PC-9 (cell line): Measurements from ENCODE around the gene BMERB1. TPM values are rescaled to one million over a fixed set of nuclear protein-coding genes. Genes with fewer than 3 reads are reported as not detected.

Experiments used
- BruUV-seq: library from RNA; stranded (reverse); fragments of 400-500 nt; replicated peaks from 2 replicates; lab custom pipeline; 2021; lab: Mats Ljungman, UMichigan
- CTCF ChIA-PET: fragments of 300-600 bp; sonication (Branson Sonifier 250); formaldehyde crosslinking; loops from one replicate; lab custom pipeline; 2022; ENCODE audit warnings: antibody characterized with exemption; lab: Charles Lee
- POLR2A ChIA-PET: fragments of 300-600 bp; sonication (Branson Sonifier 250); formaldehyde crosslinking; loops from one replicate; lab custom pipeline; 2022; ENCODE audit warnings: antibody characterized with exemption; ENCODE audit not compliant: unreplicated experiment; lab: Charles Lee
- DNase-seq, 2 experiments: peaks; one replicate each; pipeline versions ENCODE4 v3.0.0 to v3.0.0-alpha.2; 2015 to 2022; ENCODE audit warnings: mixed read lengths in 1 of 2
- H2AFZ ChIP-seq: fragments of 200-600 bp; sonication (generic); 2 replicates; pipeline ENCODE4 v1.8.1; 2017; ENCODE audit warnings: antibody characterized with exemption
- H3F3A ChIP-seq: fragments of 200-600 bp; sonication (generic); 2 replicates; pipeline ENCODE4 v1.8.1; 2017; ENCODE audit warnings: antibody characterized with exemption, mild to moderate bottlenecking, low read depth; ENCODE audit not compliant: insufficient read depth
- H3K27ac ChIP-seq: fragments of 200-600 bp; sonication (generic); 2 replicates; pipeline ENCODE4 v1.6.1; 2016; ENCODE audit warnings: mixed run types
- H3K27me3 ChIP-seq: fragments of 200-600 bp; sonication (generic); 2 replicates; pipeline ENCODE4 v1.6.1; 2016; ENCODE audit warnings: low read depth, mixed run types; ENCODE audit not compliant: insufficient read depth
- H3K36me3 ChIP-seq: fragments of 200-600 bp; sonication (generic); 2 replicates; pipeline ENCODE4 v1.6.1; 2016; ENCODE audit warnings: low read depth, mixed run types
- H3K4me1 ChIP-seq: fragments of 200-600 bp; sonication (generic); replicated peaks from 2 replicates; pipeline ENCODE4 v1.6.1; 2016; ENCODE audit warnings: mixed run types; ENCODE audit not compliant: insufficient read depth
- H3K4me2 ChIP-seq: fragments of 200-600 bp; sonication (generic); 2 replicates; pipeline ENCODE4 v1.6.1; 2017; ENCODE audit warnings: mixed run types
- H3K4me3 ChIP-seq: fragments of 200-600 bp; sonication (generic); 2 replicates; pipeline ENCODE4 v1.6.1; 2016; ENCODE audit warnings: mixed run types
- H3K79me2 ChIP-seq: fragments of 200-600 bp; sonication (generic); 2 replicates; pipeline ENCODE4 v1.6.1; 2017; ENCODE audit warnings: low read depth, mixed run types
- H3K9me2 ChIP-seq: fragments of 200-600 bp; sonication (generic); 2 replicates; pipeline ENCODE4 v1.8.1; 2017; ENCODE audit warnings: mild to moderate bottlenecking; ENCODE audit not compliant: insufficient read depth
- H3K9me3 ChIP-seq: fragments of 200-600 bp; sonication (generic); 2 replicates; pipeline ENCODE4 v1.8.1; 2016; ENCODE audit warnings: low read depth; ENCODE audit not compliant: insufficient read depth
- H4K20me1 ChIP-seq: fragments of 200-600 bp; sonication (generic); 2 replicates; pipeline ENCODE4 v1.8.1; 2017; ENCODE audit not compliant: insufficient read depth
- CTCF ChIP-seq: fragments of 200-600 bp; sonication (generic); conservative IDR thresholded peaks from 2 replicates; pipeline ENCODE4 v1.6.1; 2017; ENCODE audit warnings: mixed run types, antibody characterized with exemption, mild to moderate bottlenecking, moderate library complexity
- EZH2 ChIP-seq: fragments of 200-600 bp; sonication (generic); IDR thresholded peaks from 2 replicates; pipeline ENCODE4 v1.8.0; 2017; ENCODE audit warnings: antibody characterized with exemption, low read depth
- intact Hi-C: fragments of 100-400 bp; cut with micrococcal nuclease; formaldehyde crosslinking; loops from one replicate; pipeline ENCODE4 v1.10.0; 2022; ENCODE audit not compliant: unreplicated experiment
- total RNA-seq: library from RNA; stranded (reverse); gene quantifications from 2 replicates; pipeline ENCODE4 v1.2.3, GENCODE V29; 2021

Gene BMERB1
- total RNA-seq, 1 experiment from 2014 or later, result 4.3 TPM

GRCh38 chr16:15574614-15574948 lies 140.2 kb downstream of the BMERB1 start:
- H3F3A ChIP-seq, result peaks cover 43% of the 10 kb centered on the region
- no peak overlapping the region for H3K4me2 ChIP-seq
- H4K20me1 ChIP-seq, result no peaks in the 10 kb centered on the region
- H3K9me2 ChIP-seq, result no peaks in the 10 kb centered on the region
- H3K9me3 ChIP-seq, result 0 out of 2 replicates have a peak, but pooled peaks cover 5% of the 10 kb centered on the region
- ChIA-PET POLR2A (no interaction called here), CTCF (no interaction called here)
- no peaks in the 10 kb centered on the region for H3K36me3 ChIP-seq
- no peaks in the 10 kb centered on the region for H3K79me2 ChIP-seq
- no peak overlapping the region for H3K4me3 ChIP-seq
- DNase-seq, result no peak
- no peak overlapping the region for H3K27ac ChIP-seq
- intact Hi-C loops, result no loop called here
- no peak for TF ChIP-seq CTCF
- TF ChIP-seq EZH2, result no peak
- BruUV-seq, result no TSS peak
- no peak overlapping the region for H2AFZ ChIP-seq
- peaks cover 71% of the 10 kb centered on the region for H3K4me1 ChIP-seq
- no peaks in the 10 kb centered on the region for H3K27me3 ChIP-seq

GRCh38 chr16:15575293-15576049 lies 141.1 kb downstream of the BMERB1 start:
- no peaks in the 10 kb centered on the region for H3K36me3 ChIP-seq
- H3K79me2 ChIP-seq, result no peaks in the 10 kb centered on the region
- no TSS peak for BruUV-seq
- H4K20me1 ChIP-seq, result no peaks in the 10 kb centered on the region
- no peak for DNase-seq
- H3F3A ChIP-seq, result peaks cover 43% of the 10 kb centered on the region
- H3K27me3 ChIP-seq, result no peaks in the 10 kb centered on the region
- TF ChIP-seq EZH2 (no peak), CTCF (no peak)
- peak overlapping the region; percentile 53 for H3K4me2 ChIP-seq
- no peaks in the 10 kb centered on the region for H3K9me2 ChIP-seq
- peaks cover 71% of the 10 kb centered on the region for H3K4me1 ChIP-seq
- 0 out of 2 replicates have a peak, but pooled peaks cover 4% of the 10 kb centered on the region for H3K9me3 ChIP-seq
- no peak overlapping the region for H3K4me3 ChIP-seq
- ChIA-PET CTCF (no interaction called here), POLR2A (no interaction called here)
- H2AFZ ChIP-seq, result no peak overlapping the region
- intact Hi-C loops, result no loop called here
- H3K27ac ChIP-seq, result peak overlapping the region; percentile 89

GRCh38 chr16:15576960-15577958 lies 142.9 kb downstream of the BMERB1 start:
- ChIA-PET CTCF (interaction anchor here (0.5 kb wide), 1 partner anchor 23 kb away, joined by 6 read pairs; no protein-coding TSS in a partner anchor), POLR2A (no interaction called here)
- H3K4me2 ChIP-seq, result peak overlapping the region; percentile 53
- no TSS peak for BruUV-seq
- no peaks in the 10 kb centered on the region for H3K36me3 ChIP-seq
- no peaks in the 10 kb centered on the region for H3K9me2 ChIP-seq
- peaks cover 35% of the 10 kb centered on the region for H3F3A ChIP-seq
- peak in 1 of 2 experiments; percentile 43 for DNase-seq
- H2AFZ ChIP-seq, result no peak overlapping the region
- 0 out of 2 replicates have a peak, but pooled peaks cover 4% of the 10 kb centered on the region for H3K9me3 ChIP-seq
- H3K79me2 ChIP-seq, result no peaks in the 10 kb centered on the region
- TF ChIP-seq EZH2, result no peak
- TF ChIP-seq CTCF, result no peak
- intact Hi-C loops, result no loop called here
- peak overlapping the region; percentile 89 for H3K27ac ChIP-seq
- H3K4me1 ChIP-seq, result peaks cover 62% of the 10 kb centered on the region
- no peaks in the 10 kb centered on the region for H3K27me3 ChIP-seq
- H4K20me1 ChIP-seq, result no peaks in the 10 kb centered on the region
- no peak overlapping the region for H3K4me3 ChIP-seq
